HG03521 (cell line): ENCODE results near the gene KRT6B.

Experiments used
- ATAC-seq: cut with Tn5 transposase; IDR thresholded peaks from one replicate; pipeline ENCODE4 v1.9.1; 2021; ENCODE audit warnings: mild to moderate bottlenecking, moderate library complexity; ENCODE audit not compliant: unreplicated experiment

KRT6B gene

GRCh38 chr12:52437508-52437907 lies 14.4 kb downstream of the KRT6B start:
- no peak for ATAC-seq

- ATAC-seq, result no peak
These were observed 15.0 kb downstream of the KRT6B start for GRCh38 chr12:52436828-52437474.

DNA sequence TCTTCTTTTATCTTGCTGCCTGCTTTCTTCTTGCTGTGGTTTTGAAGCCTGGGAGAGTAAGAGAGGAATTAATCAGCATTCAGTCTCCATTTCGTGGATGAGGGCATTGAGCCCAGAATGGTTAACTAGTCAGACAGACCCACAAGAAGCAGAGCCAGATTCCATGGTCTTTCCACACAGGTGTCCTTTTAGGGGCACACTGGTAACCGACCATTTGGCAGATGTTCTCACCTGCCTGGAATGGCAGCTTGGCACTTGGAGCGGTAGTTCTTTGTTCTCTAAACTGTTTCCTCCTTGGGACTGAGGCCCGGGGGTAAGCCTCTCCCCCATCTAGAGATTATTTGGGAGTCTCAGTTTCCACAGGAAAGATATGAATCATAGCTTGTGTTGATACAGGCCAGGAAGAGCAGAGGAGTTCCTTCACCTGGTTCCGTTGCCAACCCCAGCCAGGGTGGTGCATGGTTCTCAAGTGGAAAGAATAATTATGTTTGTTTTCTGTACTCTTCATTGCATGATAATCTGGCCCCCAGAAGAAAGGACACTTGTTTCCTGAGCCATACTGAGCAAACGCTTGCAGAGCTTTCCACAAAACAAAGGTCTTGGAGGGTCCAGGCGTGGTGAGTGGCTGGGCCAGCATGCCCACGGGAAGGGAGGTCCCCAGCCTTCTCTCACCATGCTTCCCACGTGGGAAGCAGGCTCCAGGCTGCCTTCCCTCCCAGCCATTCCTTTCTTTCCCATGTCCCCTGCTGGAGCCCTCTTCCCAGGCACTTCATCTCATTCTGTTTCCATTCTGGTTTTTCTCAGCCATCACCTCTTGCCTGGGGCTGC lies 15.7 kb downstream of the KRT6B start:
- ATAC-seq, result no peak

DNA sequence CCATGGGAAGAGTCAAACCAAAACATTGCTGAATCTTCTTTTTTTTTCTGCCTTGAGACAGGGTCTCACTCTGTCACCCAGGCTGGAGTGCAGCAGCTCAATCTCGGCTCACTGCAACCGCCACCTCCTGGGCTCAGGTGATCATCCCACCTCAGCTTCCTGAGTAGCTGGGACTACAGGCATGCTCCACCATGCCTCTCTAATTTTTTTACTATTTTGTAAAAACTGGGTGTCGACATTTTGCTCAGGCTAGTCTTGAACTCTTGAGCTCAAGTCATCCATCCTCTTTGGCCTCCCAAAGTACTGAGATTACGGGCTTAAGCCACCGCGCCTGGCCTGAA lies 16.3 kb downstream of the KRT6B start:
- ATAC-seq, result no peak

GRCh38 chr12:52434760-52435530 lies 17.0 kb downstream of the KRT6B start:
- no peak for ATAC-seq

GRCh38 chr12:52434081-52434733 lies 17.7 kb downstream of the KRT6B start, which contains the start of gene KRT75:
Gene KRT75 (minus strand): TSS chr12:52434371. CDS start chr12:52434304, 67 bp downstream.
- no peak for ATAC-seq

GRCh38 chr12:52433501-52434080 lies 18.4 kb downstream of the KRT6B start:
- ATAC-seq, result no peak

DNA sequence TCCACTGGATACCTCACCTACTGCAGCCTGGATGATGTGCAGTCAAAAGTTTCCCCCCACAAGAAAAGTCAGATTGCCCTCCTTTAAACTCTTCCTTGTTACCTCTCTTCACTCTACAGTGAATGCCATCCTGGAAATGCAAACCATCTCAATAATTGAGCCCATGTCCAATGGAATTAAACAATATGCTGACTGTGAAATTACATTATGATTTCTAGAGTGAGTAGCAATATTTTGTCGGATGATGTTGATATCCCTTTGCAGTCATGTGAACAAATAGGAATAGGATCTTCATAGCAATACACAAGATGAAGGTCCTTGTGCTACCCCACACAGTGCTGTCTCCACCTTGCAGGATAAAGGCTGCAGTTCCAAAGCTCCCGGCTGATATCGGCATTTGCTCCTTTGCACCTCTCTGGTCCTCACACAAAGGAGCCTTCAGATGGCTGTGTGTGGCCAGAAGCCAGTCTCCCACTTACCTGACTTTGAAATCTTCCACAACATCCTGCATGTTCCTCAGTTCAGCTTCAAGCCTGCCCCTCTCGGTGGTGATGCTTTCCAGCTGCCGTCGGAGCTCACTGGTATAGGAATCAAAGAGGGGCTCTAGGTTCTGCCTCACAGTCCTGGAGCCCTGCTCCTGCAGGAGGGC lies 19.3 kb downstream of the KRT6B start:
- no peak for ATAC-seq

DNA sequence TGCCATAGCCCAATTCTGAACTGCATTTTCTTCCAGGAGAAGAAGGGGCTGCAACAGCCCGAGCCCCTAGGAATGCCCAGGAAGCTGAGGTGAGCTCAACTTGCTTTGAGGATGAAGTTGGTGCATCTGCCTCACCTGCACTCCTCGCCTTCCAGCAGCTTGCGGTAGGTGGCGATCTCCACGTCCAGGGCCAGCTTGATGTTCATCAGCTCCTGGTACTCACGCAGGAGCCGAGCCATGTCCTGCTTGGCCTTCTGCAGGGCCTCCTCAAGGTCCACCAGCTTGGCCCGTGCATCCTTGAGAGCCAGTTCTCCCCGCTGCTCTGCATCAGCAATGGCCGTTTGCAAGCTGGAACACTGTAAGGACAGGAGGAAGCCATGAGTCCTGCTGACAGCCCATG lies 23.8 kb downstream of the KRT6B start:
- no peak for ATAC-seq

GRCh38 chr12:52427083-52427482 lies 24.9 kb downstream of the KRT6B start:
- ATAC-seq, result no peak

- no peak for ATAC-seq
These were observed 25.9 kb downstream of the KRT6B start for GRCh38 chr12:52426034-52426433.

GRCh38 chr12:52425466-52425865 lies 26.5 kb downstream of the KRT6B start:
- ATAC-seq, result no peak

- no peak for ATAC-seq
These were observed 28.1 kb downstream of the KRT6B start for GRCh38 chr12:52423661-52424500.

DNA sequence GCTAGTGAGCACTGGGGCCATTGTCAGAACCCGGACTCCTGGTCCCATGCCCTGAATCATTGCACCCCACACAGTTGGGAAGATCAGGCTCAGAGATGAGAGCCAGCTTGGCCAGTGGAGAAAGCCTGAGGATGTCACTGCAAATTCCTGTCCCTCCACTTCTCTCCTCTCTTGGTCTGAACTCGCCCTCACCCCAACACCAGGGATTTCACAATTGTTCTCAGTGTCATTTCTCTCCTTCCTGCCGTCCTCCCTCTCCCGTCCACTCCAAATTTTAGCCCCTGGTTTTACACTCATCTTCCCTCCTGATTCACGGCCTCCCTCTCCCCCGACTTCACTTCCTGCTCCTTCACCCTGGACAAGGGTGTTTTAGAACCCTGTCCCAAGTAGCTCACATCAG lies 28.9 kb downstream of the KRT6B start:
- ATAC-seq, result no peak

DNA sequence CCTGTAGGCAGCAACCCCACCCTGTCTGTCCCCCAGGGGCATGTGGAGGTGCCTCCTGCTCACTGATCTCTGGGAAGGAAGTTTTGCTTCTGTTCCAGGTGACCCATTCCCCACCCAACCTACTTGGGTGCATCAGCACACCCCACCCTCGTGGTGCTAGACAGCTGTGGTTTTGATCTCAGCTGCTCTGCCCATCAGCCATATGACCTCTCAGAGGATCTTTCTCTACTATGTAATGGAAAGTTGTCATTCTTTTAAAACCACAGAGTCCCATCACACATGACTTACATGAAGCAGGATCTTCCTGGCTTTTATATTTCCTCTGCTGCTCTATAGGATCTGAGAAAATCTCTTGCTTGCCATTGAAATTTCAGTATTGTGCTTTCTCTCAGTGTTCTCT lies 32.3 kb downstream of the KRT6B start:
- no peak for ATAC-seq

DNA sequence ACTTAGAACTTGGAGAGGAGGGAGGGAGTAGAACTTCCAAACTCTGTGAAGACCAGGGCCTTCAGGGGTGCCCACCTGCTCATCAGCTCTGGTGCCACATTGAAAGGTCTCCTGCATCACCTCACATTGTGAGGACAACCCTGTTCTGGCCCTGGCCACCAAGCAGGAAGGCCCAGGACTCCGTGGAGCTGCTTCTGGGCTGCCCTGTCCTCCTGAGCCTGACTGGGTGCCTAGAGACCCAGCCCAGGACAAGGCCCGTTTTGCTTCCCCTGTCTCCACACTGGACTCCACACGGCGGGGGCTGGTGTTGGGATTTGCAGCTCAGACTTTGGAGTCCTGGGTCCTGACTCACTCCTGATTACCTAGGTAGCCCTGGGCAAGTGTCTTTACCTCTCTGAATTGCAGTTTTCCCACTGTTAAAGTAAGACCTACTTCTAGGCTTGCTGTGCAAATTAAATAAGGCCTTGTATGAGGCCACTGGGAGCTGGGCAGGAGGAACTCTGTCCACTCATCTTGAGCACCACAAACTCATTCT lies 33.3 kb downstream of the KRT6B start:
- ATAC-seq, result no peak

GRCh38 chr12:52417740-52418139 lies 34.2 kb downstream of the KRT6B start:
- ATAC-seq, result no peak

DNA sequence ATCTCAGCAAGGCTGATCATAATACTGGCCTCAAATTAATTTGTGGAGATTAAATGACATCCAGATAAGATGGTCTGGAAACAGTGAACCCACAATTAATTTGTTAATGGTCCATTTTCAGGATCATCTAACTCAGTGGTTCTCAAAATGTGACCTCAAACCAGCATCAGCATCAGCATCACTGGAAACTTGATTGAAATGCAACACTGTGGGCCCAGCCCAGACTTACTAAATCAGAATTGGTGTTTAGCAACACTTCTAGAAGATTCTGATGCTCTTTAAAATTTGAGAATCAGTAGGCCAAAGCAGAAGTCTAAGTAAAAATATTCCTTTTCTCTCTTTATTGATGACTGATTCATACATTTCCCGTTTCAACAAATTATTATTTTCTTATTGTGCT lies 35.2 kb downstream of the KRT6B start:
- ATAC-seq, result no peak
